Gastroesophageal sphincter (tissue), 4 donors: Measurements from ENCODE around the gene MRAP2. TPM values are rescaled to one million over a fixed set of nuclear protein-coding genes. Genes with fewer than 3 reads are reported as not detected.
"Not testable (repeated sequence)": the region's sequence is repeated elsewhere in the genome, so short reads cannot be mapped to it uniquely, and the experiment has no call there.

Source experiments
- ATAC-seq: fragments of 150-250 bp; one replicate; pipeline ENCODE4 v1.9.1; 2016; ENCODE audit warnings: mild to moderate bottlenecking, moderate library complexity
- H3K27ac ChIP-seq, 4 donors: fragments of 200-600 bp; sonication (generic) in 3 of 4; 1 replicate in 3 of 4; 2 replicates in 1 of 4; pipeline ENCODE4 v1.5.1; 2016 to 2019
- H3K27me3 ChIP-seq: fragments of 200-600 bp; sonication (generic); one replicate; pipeline ENCODE4 v1.5.1; 2019
- H3K36me3 ChIP-seq, 2 donors: fragments of 200-600 bp; sonication (generic); one replicate each; pipeline ENCODE4 v1.5.1; 2019; ENCODE audit warnings: control low read depth in 1 of 2
- H3K4me1 ChIP-seq, 3 donors: fragments of 200-600 bp; sonication (generic); 1 replicate in 2 of 3; 2 replicates in 1 of 3; pipeline ENCODE4 v1.5.1; 2016 to 2019; ENCODE audit warnings: control low read depth in 2 of 3
- H3K4me3 ChIP-seq, 2 donors: fragments of 200-600 bp; sonication (generic); one replicate each; pipeline ENCODE4 v1.5.1; 2019; ENCODE audit warnings: mild to moderate bottlenecking in 1 of 2, moderate library complexity in 1 of 2
- H3K9me3 ChIP-seq, 3 donors: fragments of 200-600 bp; sonication (generic); one replicate each; pipeline ENCODE4 v1.5.1; 2017 to 2019; ENCODE audit warnings: control low read depth in 2 of 3
- EP300 ChIP-seq: sonication (generic); formaldehyde crosslinking; IDR thresholded peaks from one replicate; pipeline ENCODE4 v1.6.1; 2017; ENCODE audit warnings: antibody characterized with exemption, mild to moderate bottlenecking
- POLR2A ChIP-seq, 2 donors: fragments of 450-650 bp; IDR thresholded peaks; one replicate each; pipeline ENCODE4 v1.6.1; 2017; ENCODE audit warnings: antibody characterized with exemption in 2 of 2, mild to moderate bottlenecking in 2 of 2, moderate library complexity in 1 of 2
- POLR2AphosphoS5 ChIP-seq: sonication (generic); formaldehyde crosslinking; IDR thresholded peaks from one replicate; pipeline ENCODE4 v1.6.1; 2017; ENCODE audit warnings: antibody characterized with exemption
- WGBS, 2 donors: methylation state at CpG; one replicate each; pipeline ENCODE4 v1.1.5; 2018; ENCODE audit warnings: low coverage in 1 of 2; 5-methylcytosine and 5-hydroxymethylcytosine counted together
- total RNA-seq, 4 donors: library from RNA; depleted of rRNA; stranded (reverse); fragments of >200 nt; gene quantifications; one replicate each; pipeline ENCODE4 v1.1.0, GENCODE V29; 2016
- TF ChIP-seq, protein P1 (sequence below), 4 experiments: fragments of 200-600 bp in 2 of 4; fragments of 450-650 bp in 2 of 4; sonication (generic) in 1 of 4; IDR thresholded peaks; one replicate each; pipeline ENCODE4 v1.5.1; 2017 to 2019; ENCODE audit warnings: antibody characterized with exemption in 4 of 4, mild to moderate bottlenecking in 2 of 4, moderate library complexity in 2 of 4

The MRAP2 gene
- total RNA-seq, 4 donors from 2014 or later: 0.27 to 1.7 (median 1.2) TPM; not detected in 1

DNA sequence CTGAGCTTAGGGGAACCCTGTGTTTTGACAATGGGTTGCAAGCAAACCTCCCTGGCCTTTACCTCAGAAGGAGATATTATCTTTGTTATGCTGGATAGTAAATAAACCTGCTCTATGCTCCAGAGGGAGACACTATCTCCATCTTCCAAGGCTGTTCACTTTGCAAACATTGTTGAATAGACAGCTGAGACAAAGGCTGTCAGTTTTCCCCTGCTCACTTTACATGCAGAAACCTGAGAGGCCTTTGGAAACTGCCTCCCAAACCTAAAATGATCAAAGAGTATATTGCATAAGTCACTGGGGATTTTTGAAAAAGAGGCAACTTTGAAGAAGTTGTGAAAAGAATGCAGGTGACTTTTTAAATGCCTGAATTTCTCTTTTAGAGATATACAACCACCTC, 61.6 kb downstream of the MRAP2 start:
- no peaks in the 10 kb centered on the region for H3K9me3 ChIP-seq
- no peaks in the 10 kb centered on the region for H3K27me3 ChIP-seq
- TF ChIP-seq POLR2A (IDR thresholded peaks at IDR 0.05) (no peak), EP300 (no peak), POLR2AphosphoS5 (no peak)
- TF ChIP-seq, protein P1, sequence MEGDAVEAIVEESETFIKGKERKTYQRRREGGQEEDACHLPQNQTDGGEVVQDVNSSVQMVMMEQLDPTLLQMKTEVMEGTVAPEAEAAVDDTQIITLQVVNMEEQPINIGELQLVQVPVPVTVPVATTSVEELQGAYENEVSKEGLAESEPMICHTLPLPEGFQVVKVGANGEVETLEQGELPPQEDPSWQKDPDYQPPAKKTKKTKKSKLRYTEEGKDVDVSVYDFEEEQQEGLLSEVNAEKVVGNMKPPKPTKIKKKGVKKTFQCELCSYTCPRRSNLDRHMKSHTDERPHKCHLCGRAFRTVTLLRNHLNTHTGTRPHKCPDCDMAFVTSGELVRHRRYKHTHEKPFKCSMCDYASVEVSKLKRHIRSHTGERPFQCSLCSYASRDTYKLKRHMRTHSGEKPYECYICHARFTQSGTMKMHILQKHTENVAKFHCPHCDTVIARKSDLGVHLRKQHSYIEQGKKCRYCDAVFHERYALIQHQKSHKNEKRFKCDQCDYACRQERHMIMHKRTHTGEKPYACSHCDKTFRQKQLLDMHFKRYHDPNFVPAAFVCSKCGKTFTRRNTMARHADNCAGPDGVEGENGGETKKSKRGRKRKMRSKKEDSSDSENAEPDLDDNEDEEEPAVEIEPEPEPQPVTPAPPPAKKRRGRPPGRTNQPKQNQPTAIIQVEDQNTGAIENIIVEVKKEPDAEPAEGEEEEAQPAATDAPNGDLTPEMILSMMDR (IDR thresholded peaks at IDR 0.05): no peak
- no peaks in the 10 kb centered on the region for H3K36me3 ChIP-seq
- H3K27ac ChIP-seq: no peak overlapping the region
- H3K4me3 ChIP-seq: no peak overlapping the region
- H3K4me1 ChIP-seq: no peaks in the 10 kb centered on the region
- no peak for ATAC-seq

DNA sequence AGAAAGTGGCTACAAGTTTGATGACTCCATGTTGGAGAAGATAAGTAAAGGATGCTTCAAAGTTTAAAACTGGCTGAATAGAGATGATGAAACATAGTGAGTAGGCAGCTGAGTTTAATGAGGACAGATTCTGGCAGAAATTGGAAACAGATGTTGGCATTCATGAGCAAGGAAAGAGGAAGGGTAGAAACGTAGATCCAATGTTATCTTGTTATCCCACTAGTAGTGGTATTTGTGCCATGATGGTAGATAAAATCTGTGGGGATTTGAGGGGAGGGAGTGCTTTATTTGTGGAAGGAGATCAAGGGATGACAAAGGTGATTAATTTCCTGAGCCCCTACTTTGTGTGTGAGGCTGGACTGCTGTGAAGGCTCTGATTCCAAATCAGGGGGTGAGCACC, 69.5 kb downstream of the MRAP2 start:
- H3K27me3 ChIP-seq: no peaks in the 10 kb centered on the region
- H3K27ac ChIP-seq: no peak overlapping the region
- H3K9me3 ChIP-seq: no peaks in the 10 kb centered on the region
- WGBS, 2 donors: 0% methylated on average over 1 of the region's 1 CpG; no CpG with 5 or more reads in 1 of the 2 donors
- no peaks in the 10 kb centered on the region for H3K36me3 ChIP-seq
- no peak for ATAC-seq
- TF ChIP-seq POLR2AphosphoS5 (no peak), POLR2A (IDR thresholded peaks at IDR 0.05) (no peak), EP300 (no peak)
- TF ChIP-seq, protein P1 (IDR thresholded peaks at IDR 0.05): no peak
- no peaks in the 10 kb centered on the region for H3K4me1 ChIP-seq
- H3K4me3 ChIP-seq: no peak overlapping the region

DNA sequence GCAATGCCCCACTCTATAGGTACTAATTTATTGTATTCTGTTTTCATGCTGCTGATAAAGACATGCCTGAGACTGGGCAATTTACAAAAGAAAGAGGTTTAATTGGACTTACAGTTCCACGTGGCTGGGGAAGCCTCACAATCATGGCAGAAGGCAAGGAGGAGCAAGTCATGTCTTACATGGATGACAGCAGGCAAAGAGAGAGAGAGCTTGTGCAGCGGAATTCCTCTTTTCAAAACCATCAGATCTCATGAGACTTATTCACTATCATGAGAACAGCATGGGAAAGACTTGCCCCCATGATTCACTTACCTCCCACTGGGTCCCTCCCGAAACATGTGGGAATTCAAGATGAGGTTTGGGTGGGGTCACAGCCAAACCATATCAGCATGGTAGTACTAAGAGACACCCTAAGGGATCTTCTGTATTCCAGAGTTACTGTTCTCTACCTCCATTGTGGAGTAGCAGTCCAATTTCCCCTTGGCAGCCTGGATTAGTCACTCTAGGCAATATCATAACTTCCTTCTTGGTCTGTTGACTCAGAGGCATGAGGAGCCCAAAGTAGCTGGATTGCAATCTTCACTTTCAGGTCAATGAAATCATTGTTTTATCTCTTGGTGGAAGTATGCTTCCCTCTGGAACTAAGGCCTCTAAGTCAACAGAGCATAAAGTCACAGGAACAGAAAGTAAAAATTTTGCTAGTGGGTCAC, 71.8 kb downstream of the MRAP2 start:
- not testable (repeated sequence) for H3K27me3 ChIP-seq, H3K27ac ChIP-seq, H3K4me1 ChIP-seq, H3K4me3 ChIP-seq, H3K36me3 ChIP-seq, ATAC-seq, H3K9me3 ChIP-seq
- 80 to 87% methylated on average over 2 to 3 of the region's 3 CpGs for WGBS, 2 donors

DNA sequence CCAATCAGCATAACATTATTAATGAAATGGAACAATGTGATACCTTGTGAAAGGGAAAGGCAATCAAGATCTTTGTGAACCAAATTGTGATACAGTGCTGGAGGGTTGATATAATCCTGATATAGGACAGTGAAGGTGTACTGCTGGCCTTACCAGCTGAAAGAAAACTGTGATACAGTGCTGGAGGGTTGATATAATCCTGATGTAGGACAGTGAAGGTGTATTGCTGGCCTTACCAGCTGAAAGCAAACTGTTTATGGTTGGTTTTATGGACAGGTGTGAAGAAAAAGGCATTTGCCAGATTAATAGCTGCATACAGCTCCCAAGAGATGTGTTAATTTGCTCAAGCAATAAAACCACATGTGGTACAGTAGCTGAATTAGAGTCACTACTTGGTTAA, 73.9 kb downstream of the MRAP2 start:
- Histone ChIP-seq H3K27ac (no peak overlapping the region), H3K4me3 (no peak overlapping the region), H3K4me1 (no peaks in the 10 kb centered on the region), H3K27me3 (no peaks in the 10 kb centered on the region), H3K36me3 (no peaks in the 10 kb centered on the region), H3K9me3 (no peaks in the 10 kb centered on the region)
- TF ChIP-seq EP300 (no peak), POLR2A (IDR thresholded peaks at IDR 0.05) (no peak), POLR2AphosphoS5 (no peak)
- TF ChIP-seq, protein P1 (IDR thresholded peaks at IDR 0.05): no peak
- no peak for ATAC-seq

DNA sequence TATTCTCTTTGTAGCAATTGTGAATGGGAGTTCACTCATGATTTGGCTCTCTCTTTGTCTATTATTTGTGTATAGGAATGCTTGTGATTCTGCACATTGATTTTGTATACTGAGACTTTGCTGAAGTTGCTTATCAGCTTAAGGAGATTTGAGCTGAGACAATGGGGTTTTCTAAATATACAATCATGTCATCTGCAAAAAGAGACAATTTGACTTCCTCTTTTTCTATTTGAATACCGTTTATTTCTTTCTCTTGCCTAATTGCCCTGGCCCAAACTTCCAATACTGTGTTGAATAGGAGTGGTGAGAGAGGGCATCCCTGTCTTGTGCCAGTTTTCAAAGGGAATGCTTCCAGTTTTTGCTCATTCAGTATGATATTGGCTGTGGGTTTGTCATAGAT, 77.8 kb downstream of the MRAP2 start:
- not testable (repeated sequence) for H3K9me3 ChIP-seq, H3K4me3 ChIP-seq, H3K27ac ChIP-seq, ATAC-seq, H3K27me3 ChIP-seq, H3K4me1 ChIP-seq, H3K36me3 ChIP-seq
- 63 to 67% methylated on average over 1 of the region's 1 CpG for WGBS, 2 donors

DNA sequence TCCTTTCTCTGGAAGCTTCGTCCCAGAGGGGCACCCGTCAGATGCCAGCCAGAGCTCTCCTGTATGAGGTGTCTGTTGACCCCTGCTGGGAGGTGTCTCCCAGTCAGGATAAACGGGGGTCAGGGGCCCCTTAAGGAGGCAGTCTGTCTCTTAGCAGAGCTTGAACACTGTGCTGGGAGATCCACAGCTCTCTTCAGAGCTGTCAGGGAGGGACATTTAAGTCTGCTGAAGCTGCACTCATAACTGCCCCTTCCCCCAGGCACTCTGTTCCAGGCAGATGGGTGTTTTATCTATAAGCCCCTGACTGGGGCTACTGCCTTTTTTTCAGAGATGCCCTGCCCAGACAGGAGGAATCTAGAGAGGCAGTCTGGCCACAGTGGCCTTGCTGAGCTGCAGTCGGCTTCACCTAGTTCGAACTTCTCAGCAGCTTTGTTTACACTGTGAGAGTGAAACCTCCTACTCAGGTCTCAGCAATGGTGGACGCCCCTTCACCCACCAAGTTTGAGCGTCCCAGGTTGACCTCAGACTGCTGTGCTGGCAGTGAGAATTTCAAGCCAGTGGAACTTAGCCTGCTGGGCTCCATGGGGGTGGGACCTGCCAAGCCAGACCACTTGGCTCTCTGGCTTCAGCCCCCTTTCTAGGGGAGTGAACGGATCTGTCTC, 81.5 kb downstream of the MRAP2 start:
- not testable (repeated sequence) for H3K9me3 ChIP-seq, H3K27me3 ChIP-seq, H3K36me3 ChIP-seq, ATAC-seq, H3K4me3 ChIP-seq, H3K27ac ChIP-seq, H3K4me1 ChIP-seq
- 20% methylated on average over 1 of the region's 8 CpGs; no CpG with 5 or more reads in 1 of the 2 donors for WGBS, 2 donors
